Measurements from ENCODE around the gene PLK3. TPM values are rescaled to one million over a fixed set of nuclear protein-coding genes. Genes with fewer than 3 reads are reported as not detected.

PLK3 gene
- total and polyA plus RNA-seq, 9 of the 15 experiments (the other 6 are each of a cell fraction or from before 2014, with no cell fraction given), result 0.52 to 22.7 (median 11.0) TPM

DNA sequence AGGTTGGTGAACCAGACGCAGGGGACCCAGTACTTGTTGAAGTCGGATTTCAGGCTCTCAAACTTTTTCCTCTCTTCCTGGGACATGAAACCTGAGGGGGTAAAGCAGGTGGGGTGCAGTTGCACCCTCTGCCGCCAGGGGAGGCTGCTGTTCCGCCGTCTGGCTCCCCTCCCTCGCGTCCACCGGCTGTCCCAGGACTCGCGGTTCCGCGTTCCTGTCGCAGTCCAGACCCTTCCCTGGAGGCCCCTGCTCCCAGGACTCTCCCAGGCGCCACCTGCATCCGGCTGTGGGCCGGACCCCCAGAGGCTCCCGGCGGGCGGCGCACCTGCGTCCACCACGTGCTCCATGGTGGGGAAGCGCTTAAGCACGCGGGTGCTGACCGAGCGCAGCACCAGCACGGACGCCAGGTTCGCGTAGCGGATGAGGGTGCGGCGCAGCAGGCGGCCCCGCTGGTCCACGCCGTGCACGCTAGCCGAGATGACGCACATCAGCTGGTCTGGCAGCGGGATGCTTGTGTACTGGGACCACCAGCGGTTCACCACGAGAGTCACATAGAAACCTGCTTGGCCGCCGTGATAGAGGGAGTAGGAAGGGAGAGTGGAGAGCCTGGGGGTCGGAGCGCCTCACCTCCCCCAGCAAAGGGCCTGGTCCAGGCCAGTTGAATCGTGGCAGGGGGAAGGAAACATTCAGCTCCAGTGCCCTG lies 13.9 kb upstream of the PLK3 start (continued):
- TF ChIP-seq, protein P1, sequence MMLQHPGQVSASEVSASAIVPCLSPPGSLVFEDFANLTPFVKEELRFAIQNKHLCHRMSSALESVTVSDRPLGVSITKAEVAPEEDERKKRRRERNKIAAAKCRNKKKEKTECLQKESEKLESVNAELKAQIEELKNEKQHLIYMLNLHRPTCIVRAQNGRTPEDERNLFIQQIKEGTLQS (IDR thresholded peaks at IDR 0.05), result peak; percentile 49; the same call in 1 of the 2 replicates
- TF ChIP-seq, protein P1 (CRISPR knock-in tag; conservative IDR thresholded peaks at IDR 0.05), result no peak
- TF ChIP-seq PPARD (CRISPR knock-in tag; IDR thresholded peaks at IDR 0.05) (no peak), CXXC5 (CRISPR knock-in tag; IDR thresholded peaks at IDR 0.05) (peak; percentile 55), RBBP5 (IDR thresholded peaks at IDR 0.05; ENCODE audit: borderline replicate concordance, insufficient read depth, low read length, poor library complexity, severe bottlenecking) (peak; percentile 16), KLF16 (IDR thresholded peaks at IDR 0.05) (peak; percentile 65; the same call in 1 of the 2 replicates)
- TF ChIP-seq, protein P2, sequence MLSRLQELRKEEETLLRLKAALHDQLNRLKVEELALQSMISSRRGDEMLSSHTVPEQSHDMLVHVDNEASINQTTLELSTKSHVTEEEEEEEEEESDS (CRISPR knock-in tag; IDR thresholded peaks at IDR 0.05), result no peak

DNA sequence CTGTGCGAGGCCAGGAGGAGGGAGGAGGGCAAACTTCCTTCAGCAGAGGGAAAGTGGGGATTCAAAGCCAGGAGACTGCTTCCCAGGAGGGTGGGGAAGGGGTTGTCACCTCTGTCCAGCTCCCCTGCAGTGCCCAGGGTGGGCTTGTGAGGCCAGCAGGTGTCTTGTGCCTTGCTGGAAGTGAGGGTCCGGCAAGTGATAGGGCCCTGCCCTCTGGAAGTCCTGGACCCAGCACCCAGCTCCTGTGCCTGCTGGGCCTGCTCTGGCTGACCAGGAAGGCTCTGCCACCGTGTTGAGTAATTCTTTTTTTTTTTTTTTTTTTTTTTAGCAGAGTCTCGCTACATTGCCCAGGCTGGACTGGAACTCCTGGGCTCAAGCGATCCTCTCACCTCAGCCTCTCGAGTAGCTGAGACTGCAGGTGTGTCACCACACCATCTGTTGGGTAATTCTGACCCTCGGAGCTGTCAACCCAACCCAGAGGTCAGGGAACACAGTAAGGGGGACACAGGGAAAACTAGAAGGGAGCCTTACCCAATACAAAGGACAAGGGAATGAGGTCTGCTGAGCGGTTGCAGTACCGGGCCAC lies 13.2 kb upstream of the PLK3 start:
- Histone ChIP-seq H2AFZ (ENCODE audit: low read depth, low read length) (peak overlapping the region; percentile 78), H3K36me3 (ENCODE audit: control insufficient read depth, insufficient read depth, low read length) (no peaks in the 10 kb centered on the region), H3K9me1 (ENCODE audit: control insufficient read depth, insufficient read depth, low read length) (no peaks in the 10 kb centered on the region), H4K20me1 (replicated peaks; ENCODE audit: control insufficient read depth, insufficient read depth, low read length) (no peaks in the 10 kb centered on the region), H3K4me2 (ENCODE audit: insufficient read depth, low read length) (no peak overlapping the region), H3K79me2 (ENCODE audit: control insufficient read depth, insufficient read depth, low read length) (no peaks in the 10 kb centered on the region), H3K27ac (ENCODE audit: extremely low read depth, low read depth, low read length) (no peak overlapping the region), H3K4me3 (no peak overlapping the region), H3K27me3 (ENCODE audit: control insufficient read depth in 2 of 2, insufficient read depth in 2 of 2, low read length in 2 of 2) (no peaks in the 10 kb centered on the region), H3K4me1 (replicated peaks in 1 of 2; ENCODE audit: control insufficient read depth in 2 of 2, insufficient read depth in 2 of 2, low read length in 2 of 2) (peaks cover 12 to 22% of the 10 kb centered on the region in 2 experiments; a peak in 4 of 5 replicates), H3K9ac (ENCODE audit: insufficient read depth in 1 of 2, low read depth in 2 of 2, low read length in 2 of 2) (peak overlapping the region in 1 of 2 experiments; percentile 18; a peak in 2 of 4 replicates), H3K9me3 (replicated peaks; ENCODE audit: control insufficient read depth, insufficient read depth, low read depth, low read length) (no peaks in the 10 kb centered on the region)
- no peak for ATAC-seq
- BruUV-seq (replicated peaks), result no TSS peak
- ChIA-PET CTCF (ENCODE audit: low intra/inter-chr PET ratio) (no interaction called here), POLR2A (interaction anchor here (0.6 to 12.0 kb wide), 6 partner anchors 9 to 734 kb away, joined by 3 to 253 read pairs (median 6); partner anchors contain the start of genes BTBD19, MUTYH, RPS8 and TOE1)
- WGBS (ENCODE audit: insufficient coverage, low coverage, missing lambda C conversion rate), result 77% methylated on average over 6 of the region's 9 CpGs
- intact Hi-C loops (cut with micrococcal nuclease) (no loop called here), in situ Hi-C loops (cut with MboI) (no loop called here)
- TF ChIP-seq, protein P3, sequence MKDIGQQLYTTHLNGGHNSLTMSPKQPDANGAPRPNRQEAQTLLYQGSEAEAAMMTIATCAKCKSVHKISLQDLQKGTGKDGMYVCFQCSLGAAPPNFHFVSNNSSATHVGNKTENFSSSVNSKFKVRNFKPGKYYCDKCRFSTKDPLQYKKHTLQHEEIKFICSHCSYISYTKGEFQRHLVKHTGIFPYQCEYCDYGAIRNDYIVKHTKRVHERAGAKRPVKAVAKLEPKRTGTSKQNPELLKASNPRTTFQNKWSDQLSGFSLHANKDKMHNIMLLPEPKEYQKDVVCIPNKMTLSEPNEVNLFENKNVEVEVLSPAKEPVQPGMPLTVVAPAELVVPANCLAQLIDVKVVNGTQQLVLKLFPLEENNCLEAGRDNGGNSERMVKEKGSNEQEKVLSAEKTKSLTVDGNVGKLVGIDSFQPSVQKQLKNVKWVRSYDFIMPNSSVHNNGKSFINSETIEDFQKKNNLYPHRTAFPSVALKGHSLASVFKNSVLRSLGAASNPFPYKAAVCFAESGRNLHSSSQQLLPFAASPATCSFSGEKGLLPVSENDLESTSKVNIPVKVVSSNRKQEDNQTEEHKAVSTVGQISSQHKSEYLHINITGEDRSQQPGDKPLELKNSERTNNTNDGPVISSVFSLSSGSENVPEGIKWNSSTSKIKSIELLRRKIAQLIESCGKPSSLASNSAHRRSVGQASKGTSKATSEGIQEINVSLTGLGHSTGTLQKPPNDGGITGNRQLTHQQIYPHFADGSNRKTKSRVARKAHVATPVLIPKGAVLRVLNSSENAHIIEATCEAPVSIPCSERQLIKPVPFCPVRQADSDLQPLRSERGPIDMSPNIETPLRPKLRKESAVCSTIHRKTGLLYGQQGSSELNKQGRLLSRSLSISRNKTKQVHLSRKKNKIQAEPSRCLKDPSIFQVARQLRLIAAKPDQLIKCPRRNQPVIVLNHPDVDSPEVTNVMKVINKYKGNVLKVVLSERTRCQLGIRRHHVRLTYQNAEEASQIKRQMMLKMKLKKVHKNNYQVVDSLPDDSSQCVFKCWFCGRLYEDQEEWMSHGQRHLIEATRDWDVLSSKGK (CRISPR knock-in tag; IDR thresholded peaks at IDR 0.05), result no peak
- TF ChIP-seq ZNF121 (CRISPR knock-in tag; conservative IDR thresholded peaks at IDR 0.05) (no peak), SLC30A9 (CRISPR knock-in tag; IDR thresholded peaks at IDR 0.05) (no peak), C11orf30 (IDR thresholded peaks at IDR 0.05; ENCODE audit: low read depth) (no peak), NR2C2 (CRISPR knock-in tag; IDR thresholded peaks at IDR 0.05) (no peak), NR2C2 (tag; IDR thresholded peaks at IDR 0.05) (no peak), U2AF2 (optimal IDR thresholded peaks at IDR 0.05; ENCODE audit: low read depth, low read length) (no peak)
- TF ChIP-seq, protein P4, sequence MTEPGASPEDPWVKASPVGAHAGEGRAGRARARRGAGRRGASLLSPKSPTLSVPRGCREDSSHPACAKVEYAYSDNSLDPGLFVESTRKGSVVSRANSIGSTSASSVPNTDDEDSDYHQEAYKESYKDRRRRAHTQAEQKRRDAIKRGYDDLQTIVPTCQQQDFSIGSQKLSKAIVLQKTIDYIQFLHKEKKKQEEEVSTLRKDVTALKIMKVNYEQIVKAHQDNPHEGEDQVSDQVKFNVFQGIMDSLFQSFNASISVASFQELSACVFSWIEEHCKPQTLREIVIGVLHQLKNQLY (CRISPR knock-in tag; conservative IDR thresholded peaks at IDR 0.05), result no peak
- FAIRE-seq, result no peak
- DNase-seq (ENCODE audit: extremely low read depth in 1 of 4, low spot score in 3 of 4), result no peak
